Esophagus squamous epithelium (tissue), 4 donors: ENCODE results near the gene TBX15.

ENCODE experiments used
- CTCF ChIP-seq, 6 experiments: fragments of 450-650 bp in 4 of 6; fragments of 200-600 bp in 2 of 6; sonication (generic) in 2 of 6; IDR thresholded peaks; one replicate each; pipeline ENCODE4 v1.5.1; 2016 to 2019; ENCODE audit warnings: antibody characterized with exemption in 6 of 6, mild to moderate bottlenecking in 4 of 6, moderate library complexity in 4 of 6
- POLR2A ChIP-seq, 4 donors: fragments of 450-650 bp; IDR thresholded peaks; one replicate each; pipeline ENCODE4 v1.6.1; 2017; ENCODE audit warnings: antibody characterized with exemption in 4 of 4, mild to moderate bottlenecking in 4 of 4, moderate library complexity in 3 of 4

- TF ChIP-seq POLR2A (IDR thresholded peaks at IDR 0.05) (no peak), CTCF (IDR thresholded peaks at IDR 0.05) (no peak)
Measured at GRCh38 chr1:118988186-118989005, at the start of gene TBX15.
